ENCODE results near the gene GNB1. TPM values are rescaled to one million over a fixed set of nuclear protein-coding genes. Genes with fewer than 3 reads are reported as not detected.

GNB1 gene
- total RNA-seq, 1 experiment from 2014 or later, result 339 TPM

- Mint-ChIP-seq H3K4me3 (peak overlapping the region; percentile 30), H3K27ac (no peak overlapping the region), H3K36me3 (no peaks in the 10 kb centered on the region), H3K9me3 (no peaks in the 10 kb centered on the region), H3K27me3 (ENCODE audit: low read depth) (no peaks in the 10 kb centered on the region), H3K4me1 (peaks cover 7% of the 10 kb centered on the region; the same call in 1 of the 2 replicates)
- ATAC-seq (no peak), DNase-seq (ENCODE audit: low spot score) (no peak)
- TF ChIP-seq CREM (CRISPR knock-in tag; IDR thresholded peaks at IDR 0.05), result no peak
- TF ChIP-seq MYBL2 (CRISPR knock-in tag; IDR thresholded peaks at IDR 0.05), result peak; percentile 11; the same call in 1 of the 2 replicates
- ChIA-PET CTCF (interaction anchor here (2.6 to 5.7 kb wide), 2 partner anchors 11 to 125 kb away, joined by 19 to 46 read pairs; no protein-coding TSS in a partner anchor), POLR2A (interaction anchor here (1.3 kb wide), 1 partner anchor 29 kb away, joined by 5 read pairs; no protein-coding TSS in a partner anchor)
Measured at GRCh38 chr1:1920057-1920607, 29.2 kb upstream of the GNB1 start.

- peak; percentile 87 for ATAC-seq
- Mint-ChIP-seq H3K4me1 (peaks cover 7% of the 10 kb centered on the region; the same call in 1 of the 2 replicates), H3K4me3 (peak overlapping the region; percentile 30), H3K27ac (no peak overlapping the region), H3K9me3 (no peaks in the 10 kb centered on the region), H3K27me3 (ENCODE audit: low read depth) (no peaks in the 10 kb centered on the region), H3K36me3 (no peaks in the 10 kb centered on the region)
- peak; percentile 100 for DNase-seq (ENCODE audit: low spot score)
- CTCF ChIA-PET, result interaction anchor here (1.3 to 5.7 kb wide), 3 partner anchors 11 to 126 kb away, joined by 5 to 46 read pairs (median 19); no protein-coding TSS in a partner anchor
- POLR2A ChIA-PET, result interaction anchor here (1.3 kb wide), 1 partner anchor 28 kb away, joined by 5 read pairs; no protein-coding TSS in a partner anchor
- TF ChIP-seq ZBTB21 (CRISPR knock-in tag; IDR thresholded peaks at IDR 0.05; ENCODE audit: borderline replicate concordance) (no peak), NR1H2 (CRISPR knock-in tag; IDR thresholded peaks at IDR 0.05) (no peak), ZMAT4 (CRISPR knock-in tag; IDR thresholded peaks at IDR 0.05) (no peak), CREM (CRISPR knock-in tag; IDR thresholded peaks at IDR 0.05) (no peak; the same call in 1 of the 2 replicates), SMAD3 (CRISPR knock-in tag; IDR thresholded peaks at IDR 0.05; ENCODE audit: borderline replicate concordance) (no peak), TEAD1 (CRISPR knock-in tag; IDR thresholded peaks at IDR 0.05) (peak; percentile 45; the same call in 1 of the 2 replicates), ARID4B (CRISPR knock-in tag; IDR thresholded peaks at IDR 0.05; ENCODE audit: borderline replicate concordance) (no peak; the same call in 1 of the 2 replicates), ZNF416 (CRISPR knock-in tag; IDR thresholded peaks at IDR 0.05) (no peak), GTF2I (CRISPR knock-in tag; conservative IDR thresholded peaks at IDR 0.05) (no peak), FOXP1 (CRISPR knock-in tag; IDR thresholded peaks at IDR 0.05; ENCODE audit: borderline replicate concordance) (0 out of 2 replicates have a peak, but pooled peaks have one; percentile 19), HMGA2 (CRISPR knock-in tag; IDR thresholded peaks at IDR 0.05) (no peak), SP1 (CRISPR knock-in tag; conservative IDR thresholded peaks at IDR 0.05) (peak; percentile 91), TCF7 (CRISPR knock-in tag; IDR thresholded peaks at IDR 0.05; ENCODE audit: low read depth) (0 out of 2 replicates have a peak, but pooled peaks have one; percentile 24), ATF3 (CRISPR knock-in tag; conservative IDR thresholded peaks at IDR 0.05) (no peak), MYBL2 (CRISPR knock-in tag; IDR thresholded peaks at IDR 0.05) (peak; percentile 41)
- TF ChIP-seq, protein P1, sequence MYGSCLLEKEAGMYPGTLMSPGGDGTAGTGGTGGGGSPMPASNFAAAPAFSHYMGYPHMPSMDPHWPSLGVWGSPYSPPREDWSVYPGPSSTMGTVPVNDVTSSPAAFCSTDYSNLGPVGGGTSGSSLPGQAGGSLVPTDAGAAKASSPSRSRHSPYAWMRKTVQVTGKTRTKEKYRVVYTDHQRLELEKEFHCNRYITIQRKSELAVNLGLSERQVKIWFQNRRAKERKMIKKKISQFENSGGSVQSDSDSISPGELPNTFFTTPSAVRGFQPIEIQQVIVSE (CRISPR knock-in tag; IDR thresholded peaks at IDR 0.05; ENCODE audit: borderline replicate concordance), result no peak
- TF ChIP-seq, protein P2, sequence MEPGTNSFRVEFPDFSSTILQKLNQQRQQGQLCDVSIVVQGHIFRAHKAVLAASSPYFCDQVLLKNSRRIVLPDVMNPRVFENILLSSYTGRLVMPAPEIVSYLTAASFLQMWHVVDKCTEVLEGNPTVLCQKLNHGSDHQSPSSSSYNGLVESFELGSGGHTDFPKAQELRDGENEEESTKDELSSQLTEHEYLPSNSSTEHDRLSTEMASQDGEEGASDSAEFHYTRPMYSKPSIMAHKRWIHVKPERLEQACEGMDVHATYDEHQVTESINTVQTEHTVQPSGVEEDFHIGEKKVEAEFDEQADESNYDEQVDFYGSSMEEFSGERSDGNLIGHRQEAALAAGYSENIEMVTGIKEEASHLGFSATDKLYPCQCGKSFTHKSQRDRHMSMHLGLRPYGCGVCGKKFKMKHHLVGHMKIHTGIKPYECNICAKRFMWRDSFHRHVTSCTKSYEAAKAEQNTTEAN (CRISPR knock-in tag; IDR thresholded peaks at IDR 0.05), result peak; percentile 39; the same call in 1 of the 2 replicates
- TF ChIP-seq, protein P3, sequence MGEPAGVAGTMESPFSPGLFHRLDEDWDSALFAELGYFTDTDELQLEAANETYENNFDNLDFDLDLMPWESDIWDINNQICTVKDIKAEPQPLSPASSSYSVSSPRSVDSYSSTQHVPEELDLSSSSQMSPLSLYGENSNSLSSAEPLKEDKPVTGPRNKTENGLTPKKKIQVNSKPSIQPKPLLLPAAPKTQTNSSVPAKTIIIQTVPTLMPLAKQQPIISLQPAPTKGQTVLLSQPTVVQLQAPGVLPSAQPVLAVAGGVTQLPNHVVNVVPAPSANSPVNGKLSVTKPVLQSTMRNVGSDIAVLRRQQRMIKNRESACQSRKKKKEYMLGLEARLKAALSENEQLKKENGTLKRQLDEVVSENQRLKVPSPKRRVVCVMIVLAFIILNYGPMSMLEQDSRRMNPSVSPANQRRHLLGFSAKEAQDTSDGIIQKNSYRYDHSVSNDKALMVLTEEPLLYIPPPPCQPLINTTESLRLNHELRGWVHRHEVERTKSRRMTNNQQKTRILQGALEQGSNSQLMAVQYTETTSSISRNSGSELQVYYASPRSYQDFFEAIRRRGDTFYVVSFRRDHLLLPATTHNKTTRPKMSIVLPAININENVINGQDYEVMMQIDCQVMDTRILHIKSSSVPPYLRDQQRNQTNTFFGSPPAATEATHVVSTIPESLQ (CRISPR knock-in tag; IDR thresholded peaks at IDR 0.05), result no peak
- TF ChIP-seq, protein P4, sequence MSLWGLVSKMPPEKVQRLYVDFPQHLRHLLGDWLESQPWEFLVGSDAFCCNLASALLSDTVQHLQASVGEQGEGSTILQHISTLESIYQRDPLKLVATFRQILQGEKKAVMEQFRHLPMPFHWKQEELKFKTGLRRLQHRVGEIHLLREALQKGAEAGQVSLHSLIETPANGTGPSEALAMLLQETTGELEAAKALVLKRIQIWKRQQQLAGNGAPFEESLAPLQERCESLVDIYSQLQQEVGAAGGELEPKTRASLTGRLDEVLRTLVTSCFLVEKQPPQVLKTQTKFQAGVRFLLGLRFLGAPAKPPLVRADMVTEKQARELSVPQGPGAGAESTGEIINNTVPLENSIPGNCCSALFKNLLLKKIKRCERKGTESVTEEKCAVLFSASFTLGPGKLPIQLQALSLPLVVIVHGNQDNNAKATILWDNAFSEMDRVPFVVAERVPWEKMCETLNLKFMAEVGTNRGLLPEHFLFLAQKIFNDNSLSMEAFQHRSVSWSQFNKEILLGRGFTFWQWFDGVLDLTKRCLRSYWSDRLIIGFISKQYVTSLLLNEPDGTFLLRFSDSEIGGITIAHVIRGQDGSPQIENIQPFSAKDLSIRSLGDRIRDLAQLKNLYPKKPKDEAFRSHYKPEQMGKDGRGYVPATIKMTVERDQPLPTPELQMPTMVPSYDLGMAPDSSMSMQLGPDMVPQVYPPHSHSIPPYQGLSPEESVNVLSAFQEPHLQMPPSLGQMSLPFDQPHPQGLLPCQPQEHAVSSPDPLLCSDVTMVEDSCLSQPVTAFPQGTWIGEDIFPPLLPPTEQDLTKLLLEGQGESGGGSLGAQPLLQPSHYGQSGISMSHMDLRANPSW (CRISPR knock-in tag; conservative IDR thresholded peaks at IDR 0.05; ENCODE audit: low read depth), result no peak
Measured at GRCh38 chr1:1919304-1920056, 28.6 kb upstream of the GNB1 start.

All from WTC11 (cell line).